Neural crest cell (in vitro differentiated cells): Measurements from ENCODE around the gene VAMP8. TPM values are rescaled to one million over a fixed set of nuclear protein-coding genes. Genes with fewer than 3 reads are reported as not detected.

Experiments used
- DNase-seq: peaks from one replicate; pipeline ENCODE4 v3.0.0; 2021; ENCODE audit warnings: low read depth, mixed read lengths, low spot score
- H3K27ac Mint-ChIP-seq: one replicate; pipeline ENCODE4 v1.8.0; 2021; ENCODE audit warnings: mild to moderate bottlenecking, mixed read lengths; ENCODE audit not compliant: unreplicated experiment
- H3K27me3 Mint-ChIP-seq: 2 replicates; pipeline ENCODE4 v1.8.0; 2021; ENCODE audit warnings: low read depth, mild to moderate bottlenecking, mixed read lengths
- H3K36me3 Mint-ChIP-seq: 2 replicates; pipeline ENCODE4 v1.8.0; 2021; ENCODE audit warnings: low read depth, mild to moderate bottlenecking, mixed read lengths
- H3K4me1 Mint-ChIP-seq: 2 replicates; pipeline ENCODE4 v1.8.0; 2021; ENCODE audit warnings: mixed read lengths
- H3K4me3 Mint-ChIP-seq: one replicate; pipeline ENCODE4 v1.8.0; 2021; ENCODE audit warnings: mild to moderate bottlenecking, mixed read lengths
- H3K9me3 Mint-ChIP-seq: 2 replicates; pipeline ENCODE4 v1.8.0; 2021; ENCODE audit warnings: mixed read lengths
- total RNA-seq: library from RNA; stranded (reverse); gene quantifications from 2 replicates; pipeline ENCODE4 v1.2.1, GENCODE V29; 2021
- TF ChIP-seq, protein P1 (sequence below): fragments of 200-600 bp; sonication (generic); conservative IDR thresholded peaks from 2 replicates; pipeline ENCODE4 v1.5.0; 2021; ENCODE audit warnings: antibody characterized with exemption, mild to moderate bottlenecking

Gene VAMP8
- total RNA-seq, 1 donor from 2014 or later = 1.1 TPM

- no peak overlapping the region for H3K27ac Mint-ChIP-seq
- no peak overlapping the region for H3K4me3 Mint-ChIP-seq
- DNase-seq = no peak
- peaks cover 14% of the 10 kb centered on the region for H3K36me3 Mint-ChIP-seq
- H3K27me3 Mint-ChIP-seq = no peaks in the 10 kb centered on the region
- no peaks in the 10 kb centered on the region for H3K4me1 Mint-ChIP-seq
- TF ChIP-seq, protein P1, sequence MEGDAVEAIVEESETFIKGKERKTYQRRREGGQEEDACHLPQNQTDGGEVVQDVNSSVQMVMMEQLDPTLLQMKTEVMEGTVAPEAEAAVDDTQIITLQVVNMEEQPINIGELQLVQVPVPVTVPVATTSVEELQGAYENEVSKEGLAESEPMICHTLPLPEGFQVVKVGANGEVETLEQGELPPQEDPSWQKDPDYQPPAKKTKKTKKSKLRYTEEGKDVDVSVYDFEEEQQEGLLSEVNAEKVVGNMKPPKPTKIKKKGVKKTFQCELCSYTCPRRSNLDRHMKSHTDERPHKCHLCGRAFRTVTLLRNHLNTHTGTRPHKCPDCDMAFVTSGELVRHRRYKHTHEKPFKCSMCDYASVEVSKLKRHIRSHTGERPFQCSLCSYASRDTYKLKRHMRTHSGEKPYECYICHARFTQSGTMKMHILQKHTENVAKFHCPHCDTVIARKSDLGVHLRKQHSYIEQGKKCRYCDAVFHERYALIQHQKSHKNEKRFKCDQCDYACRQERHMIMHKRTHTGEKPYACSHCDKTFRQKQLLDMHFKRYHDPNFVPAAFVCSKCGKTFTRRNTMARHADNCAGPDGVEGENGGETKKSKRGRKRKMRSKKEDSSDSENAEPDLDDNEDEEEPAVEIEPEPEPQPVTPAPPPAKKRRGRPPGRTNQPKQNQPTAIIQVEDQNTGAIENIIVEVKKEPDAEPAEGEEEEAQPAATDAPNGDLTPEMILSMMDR = no peak
- H3K9me3 Mint-ChIP-seq = no peaks in the 10 kb centered on the region
These were observed 53.9 kb downstream of the VAMP8 start for GRCh38 chr2:85631316-85631715.

Other genes with a start within 250 kb of the VAMP8 start
- 52.6 and 54.8 TPM in 2 replicates for gene TGOLN2, start 249.6 kb upstream of the VAMP8 start, total RNA-seq
- 25.2 and 26.0 TPM in 2 replicates for gene RETSAT, start 223.1 kb upstream of the VAMP8 start, total RNA-seq
- 25.9 and 26.5 TPM in 2 replicates for gene ELMOD3, start 222.8 kb upstream of the VAMP8 start, total RNA-seq
- gene CAPG, start 167.2 kb upstream of the VAMP8 start, total RNA-seq = 24.3 and 32.6 TPM in 2 replicates
- 0.34 and 1.2 TPM in 2 replicates for gene SH2D6, start 158.9 kb upstream of the VAMP8 start, total RNA-seq
- 404 and 405 TPM in 2 replicates for gene MAT2A, start 38.4 kb upstream of the VAMP8 start, total RNA-seq
- 43.4 and 43.7 TPM in 2 replicates for gene GGCX, start 16.1 kb upstream of the VAMP8 start, total RNA-seq
- gene VAMP5, start 6.8 kb downstream of the VAMP8 start, total RNA-seq = 0.50 and 1.5 TPM in 2 replicates
- 67.9 and 75.8 TPM in 2 replicates for gene RNF181, start 18.2 kb downstream of the VAMP8 start, total RNA-seq
- gene TMEM150A, start 25.1 kb downstream of the VAMP8 start, total RNA-seq = 20.9 and 22.2 TPM in 2 replicates
- 50.4 and 53.7 TPM in 2 replicates for gene C2orf68, start 34.5 kb downstream of the VAMP8 start, total RNA-seq
- gene USP39, start 38.6 kb downstream of the VAMP8 start, total RNA-seq = 93.3 and 98.3 TPM in 2 replicates
- not detected in 2 replicates for gene SFTPB, start 90.6 kb downstream of the VAMP8 start, total RNA-seq
- gene GNLY, start 116.8 kb downstream of the VAMP8 start, total RNA-seq = not detected in 2 replicates
- gene ATOH8, start 176.4 kb downstream of the VAMP8 start, total RNA-seq = 6.9 and 7.7 TPM in 2 replicates